H9 (cell line): ENCODE results near the gene SYNGAP1. TPM values are rescaled to one million over a fixed set of nuclear protein-coding genes. Genes with fewer than 3 reads are reported as not detected.

ENCODE experiments used
- DNase-seq: peaks from one replicate; pipeline ENCODE4 v3.0.0-alpha.2; 2017
- H2AFZ ChIP-seq: one replicate; pipeline ENCODE4 v1.6.1; 2013; ENCODE audit warnings: mild to moderate bottlenecking, low read length, control low read depth, moderate library complexity
- H2AK5ac ChIP-seq: 2 replicates; pipeline ENCODE4 v1.6.1; 2013; ENCODE audit warnings: low read length, control low read depth, mixed read lengths; ENCODE audit not compliant: insufficient read length
- H2BK120ac ChIP-seq: one replicate; pipeline ENCODE4 v1.6.1; 2013; ENCODE audit warnings: low read depth, mild to moderate bottlenecking, low read length, control low read depth, inconsistent platforms; ENCODE audit not compliant: poor library complexity, severe bottlenecking
- H2BK12ac ChIP-seq: 2 replicates; pipeline ENCODE4 v1.6.1; 2013; ENCODE audit warnings: low read length, control low read depth, mixed read lengths, low read depth; ENCODE audit not compliant: insufficient read length
- H2BK15ac ChIP-seq: 2 replicates; pipeline ENCODE4 v1.6.1; 2013; ENCODE audit warnings: low read depth, low read length, control low read depth
- H2BK20ac ChIP-seq: one replicate; pipeline ENCODE4 v1.6.1; 2013; ENCODE audit warnings: low read depth, mild to moderate bottlenecking, low read length, control low read depth, inconsistent platforms; ENCODE audit not compliant: poor library complexity, severe bottlenecking
- H2BK5ac ChIP-seq: 2 replicates; pipeline ENCODE4 v1.6.1; 2013; ENCODE audit warnings: low read length, control low read depth, mixed read lengths; ENCODE audit not compliant: insufficient read length
- H3K14ac ChIP-seq: 2 replicates; pipeline ENCODE4 v1.6.1; 2013; ENCODE audit warnings: low read length, control low read depth; ENCODE audit not compliant: insufficient read depth
- H3K18ac ChIP-seq: 2 replicates; pipeline ENCODE4 v1.6.1; 2013; ENCODE audit warnings: low read depth, mild to moderate bottlenecking, mixed read lengths, low read length, control low read depth; ENCODE audit not compliant: insufficient read length
- H3K23ac ChIP-seq: 2 replicates; pipeline ENCODE4 v1.6.1; 2013; ENCODE audit warnings: low read length, control low read depth, mixed read lengths, low read depth; ENCODE audit not compliant: insufficient read length
- H3K23me2 ChIP-seq: 2 replicates; pipeline ENCODE4 v1.6.1; 2013; ENCODE audit warnings: low read depth, mild to moderate bottlenecking, mixed read lengths, low read length, control low read depth; ENCODE audit not compliant: insufficient read length, poor library complexity, severe bottlenecking
- H3K27ac ChIP-seq: 2 replicates; pipeline ENCODE4 v1.5.1; 2013; ENCODE audit warnings: low read length, control low read depth, mixed read lengths, low read depth; ENCODE audit not compliant: insufficient read length
- H3K27me3 ChIP-seq: 2 replicates; pipeline ENCODE4 v1.6.1; 2013; ENCODE audit warnings: low read length, control low read depth, inconsistent platforms; ENCODE audit not compliant: insufficient read depth
- H3K4ac ChIP-seq: 2 replicates; pipeline ENCODE4 v1.6.1; 2013; ENCODE audit warnings: low read depth, mild to moderate bottlenecking, control low read depth, inconsistent platforms, low read length, moderate library complexity
- H3K4me1 ChIP-seq: 2 replicates; pipeline ENCODE4 v1.6.1; 2013; ENCODE audit warnings: low read length, control low read depth, inconsistent platforms; ENCODE audit not compliant: insufficient read depth
- H3K4me2 ChIP-seq: 2 replicates; pipeline ENCODE4 v1.6.1; 2013; ENCODE audit warnings: low read length, control low read depth, mixed read lengths; ENCODE audit not compliant: insufficient read length, insufficient read depth
- H3K56ac ChIP-seq: 2 replicates; pipeline ENCODE4 v1.6.1; 2013; ENCODE audit warnings: low read depth, mild to moderate bottlenecking, mixed read lengths, low read length, control low read depth; ENCODE audit not compliant: insufficient read length
- H3K79me1 ChIP-seq: 2 replicates; pipeline ENCODE4 v1.6.1; 2013; ENCODE audit warnings: low read depth, mild to moderate bottlenecking, moderate library complexity, low read length, control low read depth, inconsistent platforms; ENCODE audit not compliant: insufficient read depth, poor library complexity, severe bottlenecking
- H3K79me2 ChIP-seq: 2 replicates; pipeline ENCODE4 v1.6.1; 2013; ENCODE audit warnings: low read length, control low read depth, inconsistent platforms; ENCODE audit not compliant: insufficient read depth
- H3K9ac ChIP-seq: 2 replicates; pipeline ENCODE4 v1.6.1; 2013; ENCODE audit warnings: low read length, control low read depth, mixed read lengths; ENCODE audit not compliant: insufficient read length; ENCODE audit errors: extremely low read depth
- H3K9me3 ChIP-seq: one replicate; pipeline ENCODE4 v1.6.1; 2013; ENCODE audit warnings: low read depth, low read length, inconsistent platforms; ENCODE audit not compliant: control insufficient read depth
- H3T11ph ChIP-seq: one replicate; pipeline ENCODE4 v1.6.1; 2013; ENCODE audit warnings: mild to moderate bottlenecking, low read length, control low read depth, inconsistent platforms
- H4K20me1 ChIP-seq: one replicate; pipeline ENCODE4 v1.6.1; 2013; ENCODE audit not compliant: control insufficient read depth, insufficient read length, insufficient read depth
- H4K5ac ChIP-seq: 2 replicates; pipeline ENCODE4 v1.6.1; 2013; ENCODE audit warnings: low read depth, mild to moderate bottlenecking, mixed read lengths, low read length, control low read depth; ENCODE audit not compliant: insufficient read length
- H4K8ac ChIP-seq: replicated peaks from 2 replicates; pipeline ENCODE4 v1.6.1; 2013; ENCODE audit warnings: low read length, control low read depth, mixed read lengths, low read depth; ENCODE audit not compliant: insufficient read length
- H4K91ac ChIP-seq: 2 replicates; pipeline ENCODE4 v1.6.1; 2013; ENCODE audit warnings: low read depth, mild to moderate bottlenecking, moderate library complexity, mixed read lengths, low read length, control low read depth; ENCODE audit not compliant: insufficient read length
- H3K27ac Mint-ChIP-seq, 3 experiments: 2 replicates in 2 of 3; 3 replicates in 1 of 3; pipeline ENCODE4 v1.8.0; 2020 to 2021; ENCODE audit warnings: mixed read lengths in 3 of 3, mild to moderate bottlenecking in 1 of 3, moderate library complexity in 1 of 3
- H3K27me3 Mint-ChIP-seq: 2 replicates; pipeline ENCODE4 v1.8.0; 2021; ENCODE audit warnings: low read depth, mild to moderate bottlenecking, moderate library complexity, mixed read lengths
- H3K36me3 Mint-ChIP-seq, 3 experiments: 2 replicates in 2 of 3; 3 replicates in 1 of 3; pipeline ENCODE4 v1.8.0; 2020 to 2021; ENCODE audit warnings: low read depth in 3 of 3, mixed read lengths in 3 of 3; ENCODE audit not compliant: insufficient read depth in 1 of 3
- H3K4me1 Mint-ChIP-seq, 2 experiments: 2 replicates each; pipeline ENCODE4 v1.8.0; 2020; ENCODE audit warnings: mixed read lengths in 2 of 2
- H3K4me3 Mint-ChIP-seq, 2 experiments: 2 replicates in 1 of 2; 3 replicates in 1 of 2; pipeline ENCODE4 v1.8.0; 2020 to 2021; ENCODE audit warnings: mild to moderate bottlenecking in 2 of 2, mixed read lengths in 2 of 2, moderate library complexity in 1 of 2
- H3K9me3 Mint-ChIP-seq, 2 experiments: 2 replicates in 1 of 2; 3 replicates in 1 of 2; pipeline ENCODE4 v1.8.0; 2020; ENCODE audit warnings: mild to moderate bottlenecking in 2 of 2, mixed read lengths in 2 of 2, moderate library complexity in 1 of 2
- WGBS: extraction: QIAGEN DNeasy Blood & Tissue Kit; methylation state at CpG from one replicate; pipeline ENCODE4 v1.1.7; 2013; ENCODE audit warnings: missing lambda C conversion rate, low lambda C conversion rate, mixed read lengths; ENCODE audit not compliant: insufficient read length; ENCODE audit errors: extremely low coverage; 5-methylcytosine and 5-hydroxymethylcytosine counted together
- total RNA-seq: library from RNA; stranded (reverse); gene quantifications from 2 replicates; pipeline ENCODE4 v1.2.1, GENCODE V29; 2021
- TF ChIP-seq, protein P1 (sequence below): fragments of 200-600 bp; sonication (generic); conservative IDR thresholded peaks from 3 replicates; pipeline ENCODE4 v1.8.0; 2021; ENCODE audit warnings: antibody characterized with exemption, mild to moderate bottlenecking

The SYNGAP1 gene
- total RNA-seq, 1 experiment from 2014 or later, result 121 TPM

DNA sequence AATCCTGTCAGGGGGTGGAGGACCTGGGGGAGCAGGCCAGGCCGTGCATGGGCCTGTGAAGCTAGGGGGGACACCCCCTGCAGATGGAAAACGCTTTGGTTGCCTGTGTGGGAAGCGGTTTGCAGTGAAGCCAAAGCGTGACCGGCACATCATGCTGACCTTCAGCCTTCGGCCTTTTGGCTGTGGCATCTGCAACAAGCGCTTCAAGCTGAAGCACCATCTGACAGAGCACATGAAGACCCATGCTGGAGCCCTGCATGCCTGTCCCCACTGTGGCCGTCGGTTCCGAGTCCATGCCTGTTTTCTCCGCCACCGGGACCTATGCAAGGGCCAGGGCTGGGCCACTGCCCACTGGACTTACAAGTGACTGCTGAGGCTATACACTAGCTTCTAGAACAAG is 36.3 kb downstream of the SYNGAP1 start:
- Mint-ChIP-seq H3K4me1 (peaks cover 17 to 25% of the 10 kb centered on the region in 2 experiments), H3K4me3 (peak overlapping the region; percentile 96 to 98; a peak in 4 of 5 replicates), H3K36me3 (peaks cover 12 to 45% (median 35%) of the 10 kb centered on the region in 3 experiments), H3K27ac (no peak overlapping the region), H3K27me3 (peaks cover 6% of the 10 kb centered on the region; the same call in 1 of the 2 replicates), H3K9me3 (no peaks in the 10 kb centered on the region)
- Histone ChIP-seq H2BK120ac (no peak overlapping the region), H3K4me1 (no peaks in the 10 kb centered on the region), H2BK5ac (no peak overlapping the region), H3K9me3 (no peaks in the 10 kb centered on the region), H4K91ac (no peak overlapping the region), H2BK15ac (no peak overlapping the region), H3K4me2 (no peak overlapping the region), H3K79me1 (no peaks in the 10 kb centered on the region), H3K27me3 (no peaks in the 10 kb centered on the region), H3K27ac (no peak overlapping the region), H3K9ac (no peak overlapping the region), H3K23me2 (peaks cover 10% of the 10 kb centered on the region), H2AFZ (no peak overlapping the region), H2AK5ac (no peak overlapping the region), H3K79me2 (no peaks in the 10 kb centered on the region), H2BK12ac (no peak overlapping the region), H2BK20ac (no peak overlapping the region), H3K56ac (no peak overlapping the region), H3T11ph (no peak overlapping the region), H3K18ac (no peak overlapping the region), H3K4ac (no peak overlapping the region), H4K5ac (no peak overlapping the region), H4K8ac (no peak overlapping the region), H3K14ac (no peak overlapping the region), H4K20me1 (no peaks in the 10 kb centered on the region), H3K23ac (no peak overlapping the region)
- DNase-seq, result no peak
- TF ChIP-seq, protein P1, sequence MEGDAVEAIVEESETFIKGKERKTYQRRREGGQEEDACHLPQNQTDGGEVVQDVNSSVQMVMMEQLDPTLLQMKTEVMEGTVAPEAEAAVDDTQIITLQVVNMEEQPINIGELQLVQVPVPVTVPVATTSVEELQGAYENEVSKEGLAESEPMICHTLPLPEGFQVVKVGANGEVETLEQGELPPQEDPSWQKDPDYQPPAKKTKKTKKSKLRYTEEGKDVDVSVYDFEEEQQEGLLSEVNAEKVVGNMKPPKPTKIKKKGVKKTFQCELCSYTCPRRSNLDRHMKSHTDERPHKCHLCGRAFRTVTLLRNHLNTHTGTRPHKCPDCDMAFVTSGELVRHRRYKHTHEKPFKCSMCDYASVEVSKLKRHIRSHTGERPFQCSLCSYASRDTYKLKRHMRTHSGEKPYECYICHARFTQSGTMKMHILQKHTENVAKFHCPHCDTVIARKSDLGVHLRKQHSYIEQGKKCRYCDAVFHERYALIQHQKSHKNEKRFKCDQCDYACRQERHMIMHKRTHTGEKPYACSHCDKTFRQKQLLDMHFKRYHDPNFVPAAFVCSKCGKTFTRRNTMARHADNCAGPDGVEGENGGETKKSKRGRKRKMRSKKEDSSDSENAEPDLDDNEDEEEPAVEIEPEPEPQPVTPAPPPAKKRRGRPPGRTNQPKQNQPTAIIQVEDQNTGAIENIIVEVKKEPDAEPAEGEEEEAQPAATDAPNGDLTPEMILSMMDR, result no peak
- WGBS, result no CpG with 5 or more reads among the region's 12 CpGs
